Stimulated activated CD8-positive, alpha-beta memory T cell treated with anti-CD3 and anti-CD28 coated beads, Interleukin-15, amount 100 ng/mL, for 1 hour (primary cell): ENCODE results near the gene SPATA2L.
"Not testable (repeated sequence)": the region's sequence is repeated elsewhere in the genome, so short reads cannot be mapped to it uniquely, and the experiment has no call there.

ENCODE experiments used
- DNase-seq: peaks from one replicate; pipeline ENCODE4 v3.0.0-alpha.2; 2020; ENCODE audit warnings: low read depth

SPATA2L gene

GRCh38 chr16:89690392-89690901, 11.1 kb downstream of the SPATA2L start:
- DNase-seq, result no peak

GRCh38 chr16:89689621-89690020, 11.9 kb downstream of the SPATA2L start:
- not testable (repeated sequence) for DNase-seq

- no peak for DNase-seq
Observed at GRCh38 chr16:89689142-89689541, 12.4 kb downstream of the SPATA2L start.

GRCh38 chr16:89688395-89688794, 13.1 kb downstream of the SPATA2L start:
- no peak for DNase-seq

GRCh38 chr16:89687092-89687940, 14.2 kb downstream of the SPATA2L start:
- DNase-seq, result no peak

- peak; percentile 77 for DNase-seq
Observed at GRCh38 chr16:89686520-89687091, 14.9 kb downstream of the SPATA2L start, which contains the start of gene CDK10. Gene CDK10 (plus strand): TSS chr16:89686689. CDS start chr16:89686711, 22 bp downstream.

- DNase-seq, result no peak
Observed at GRCh38 chr16:89685916-89686315, 15.6 kb downstream of the SPATA2L start.

GRCh38 chr16:89678258-89678657, 23.2 kb downstream of the SPATA2L start:
- no peak for DNase-seq

GRCh38 chr16:89672177-89672941, 29.1 kb downstream of the SPATA2L start:
- DNase-seq, result no peak

- not testable (repeated sequence) for DNase-seq
Observed at GRCh38 chr16:89671565-89671964, 29.9 kb downstream of the SPATA2L start.

GRCh38 chr16:89670496-89671431, 30.7 kb downstream of the SPATA2L start:
- no peak for DNase-seq

- no peak for DNase-seq
Observed at GRCh38 chr16:89669755-89670154, 31.8 kb downstream of the SPATA2L start.

GRCh38 chr16:89668790-89669158, 32.7 kb downstream of the SPATA2L start:
- no peak for DNase-seq

- DNase-seq, result no peak
Observed at GRCh38 chr16:89667633-89668032, 33.9 kb downstream of the SPATA2L start.

GRCh38 chr16:89667000-89667399, 34.5 kb downstream of the SPATA2L start:
- DNase-seq, result not testable (repeated sequence)

- not testable (repeated sequence) for DNase-seq
Observed at GRCh38 chr16:89664238-89664637, 37.3 kb downstream of the SPATA2L start.

- no peak for DNase-seq
Observed at GRCh38 chr16:89661215-89661614, 40.3 kb downstream of the SPATA2L start.

- no peak for DNase-seq
Observed at GRCh38 chr16:89660146-89660545, 41.4 kb downstream of the SPATA2L start.

GRCh38 chr16:89658221-89658879, 43.2 kb downstream of the SPATA2L start:
- no peak for DNase-seq

GRCh38 chr16:89657442-89658220, 43.9 kb downstream of the SPATA2L start, which contains the start of the genes CHMP1A and SPATA33:
Gene CHMP1A (minus strand): TSS chr16:89657708. CDS start chr16:89657588, 120 bp downstream.
Gene SPATA33 (plus strand): TSS chr16:89657836. CDS start chr16:89657912, 76 bp downstream.
- DNase-seq, result peak; percentile 83
